Adrenal gland (tissue), 12 donors: ENCODE data around the gene CYP4V2. TPM values are rescaled to one million over a fixed set of nuclear protein-coding genes. Genes with fewer than 3 reads are reported as not detected.

ENCODE experiments used
- DNase-seq, 7 donors: peaks; one replicate each; pipeline ENCODE4 v3.0.0-alpha.2; 2019 to 2020
- H3K27ac ChIP-seq, 5 donors: fragments of 200-600 bp; sonication (generic) in 4 of 5; 1 replicate in 3 of 5; 2 replicates in 2 of 5; pipeline versions ENCODE4 v1.5.1 to v1.8.0; 2016 to 2020; ENCODE audit warnings: mild to moderate bottlenecking in 1 of 5
- H3K27me3 ChIP-seq: fragments of 200-600 bp; 2 replicates; pipeline ENCODE4 v1.8.0; 2021
- H3K36me3 ChIP-seq, 2 donors: fragments of 200-600 bp; replicated peaks in 1 of 2; 1 replicate in 1 of 2; 2 replicates in 1 of 2; pipeline versions ENCODE4 v1.5.1 to v1.8.0; 2018 to 2022
- H3K4me1 ChIP-seq, 2 donors: fragments of 200-600 bp; replicated peaks in 1 of 2; 1 replicate in 1 of 2; 2 replicates in 1 of 2; pipeline versions ENCODE4 v1.5.1 to v1.8.0; 2018 to 2021
- H3K4me3 ChIP-seq, 4 donors: fragments of 200-600 bp; sonication (generic) in 3 of 4; one replicate each; pipeline ENCODE4 v1.5.1; 2016 to 2018
- H3K9me3 ChIP-seq, 3 donors: fragments of 200-600 bp; sonication (generic) in 1 of 3; replicated peaks in 1 of 3; 1 replicate in 2 of 3; 2 replicates in 1 of 3; pipeline versions ENCODE4 v1.5.1 to v1.8.0; 2016 to 2021
- CTCF ChIP-seq, 6 experiments: fragments of 450-650 bp in 4 of 6; fragments of 200-600 bp in 2 of 6; sonication (generic) in 1 of 6; IDR thresholded peaks; 1 replicate in 5 of 6; 2 replicates in 1 of 6; pipeline versions ENCODE4 v1.5.1 to v1.8.0; 2016 to 2021; ENCODE audit warnings: antibody characterized with exemption in 6 of 6, mild to moderate bottlenecking in 2 of 6, moderate library complexity in 1 of 6
- POLR2A ChIP-seq, 2 donors: fragments of 450-650 bp; IDR thresholded peaks; one replicate each; pipeline ENCODE4 v1.6.1; 2017; ENCODE audit warnings: antibody characterized with exemption in 2 of 2, mild to moderate bottlenecking in 2 of 2, moderate library complexity in 1 of 2
- WGBS, 4 donors: extraction: QIAGEN DNeasy Blood & Tissue Kit in 2 of 4; methylation state at CpG; one replicate each; pipeline versions ENCODE4 v1.1.5 to v1.1.7; 2013 to 2017; 5-methylcytosine and 5-hydroxymethylcytosine counted together
- intact Hi-C, 2 donors: fragments of 100-400 bp; cut with DNase I; formaldehyde crosslinking; loops; one replicate each; pipeline versions ENCODE4 v1.14.1 to v1.15.0; 2022 to 2023
- polyA plus RNA-seq, 3 donors: library from polyadenylated mRNA; stranded (reverse); fragments of 200-250 nt in 2 of 3; fragments of 350-450 nt in 1 of 3; fragmentation: Illumina TruSeq in 1 of 3; extraction: RNeasy Lipid Tissue Mini Kit (QIAGEN cat#74804) in 1 of 3; gene quantifications; one replicate each; pipeline ENCODE4 v1.2.3, GENCODE V29; 2013 to 2014
- total RNA-seq, 9 donors: library from RNA; depleted of rRNA in 4 of 9; stranded (reverse); fragments of >200 nt in 4 of 9; fragments of 120-200 nt in 1 of 9; fragmentation: NEBNext Ultra II Directional in 1 of 9; extraction: Animal tissue kit (Norgen Biotek cat#: 25700) in 1 of 9; gene quantifications; one replicate each; pipeline versions ENCODE4 v1.1.0 to v1.2.4, GENCODE V29; 2013 to 2023
- donor health status: healthy with polysubstance abuse.
- donor health status: Bipolar disorder and iron deficiency.
- donor health status: DM: yes; HTN: yes; CAD: no.
- donor health status: DM: no; HTN: no; CAD: no.
- donor health status: DM: no; HTN: no; CAD: no.
- donor health status: DM: yes; HTN: yes; CAD: no.

Gene CYP4V2
- total and polyA plus RNA-seq, 12 donors: 11.5 to 106 (median 61.0) TPM

GRCh38 chr4:186161138-186161537 is 30.2 kb upstream of the CYP4V2 start:
- H3K9me3 ChIP-seq: no peaks in the 10 kb centered on the region
- TF ChIP-seq CTCF (IDR thresholded peaks at IDR 0.05): no peak
- TF ChIP-seq POLR2A (IDR thresholded peaks at IDR 0.05): no peak
- no peaks in the 10 kb centered on the region for H3K27me3 ChIP-seq
- H3K4me1 ChIP-seq: no peaks in the 10 kb centered on the region
- H3K27ac ChIP-seq: no peak overlapping the region
- intact Hi-C loops: no loop called here
- no peaks in the 10 kb centered on the region for H3K36me3 ChIP-seq
- H3K4me3 ChIP-seq: no peak overlapping the region
- DNase-seq: no peak
- WGBS, 4 donors: 74 to 89% (median 82%) methylated on average over 6 of the region's 6 CpGs

- Histone ChIP-seq H3K27ac (no peak overlapping the region), H3K36me3 (no peaks in the 10 kb centered on the region), H3K27me3 (no peaks in the 10 kb centered on the region), H3K9me3 (no peaks in the 10 kb centered on the region), H3K4me1 (no peaks in the 10 kb centered on the region), H3K4me3 (no peak overlapping the region)
- DNase-seq: no peak
- 90 to 94% (median 93%) methylated on average over 15 of the region's 15 CpGs for WGBS, 4 donors
- TF ChIP-seq POLR2A (IDR thresholded peaks at IDR 0.05): no peak
- TF ChIP-seq CTCF (IDR thresholded peaks at IDR 0.05): no peak
- intact Hi-C loops: no loop called here
Observed at GRCh38 chr4:186166852-186167512, 24.4 kb upstream of the CYP4V2 start.

GRCh38 chr4:186167605-186168004 is 23.8 kb upstream of the CYP4V2 start:
- H3K9me3 ChIP-seq: no peaks in the 10 kb centered on the region
- H3K27ac ChIP-seq: no peak overlapping the region
- H3K4me1 ChIP-seq: no peaks in the 10 kb centered on the region
- intact Hi-C loops: no loop called here
- TF ChIP-seq CTCF (IDR thresholded peaks at IDR 0.05) (no peak), POLR2A (IDR thresholded peaks at IDR 0.05) (no peak)
- 72 to 88% (median 84%) methylated on average over 5 of the region's 5 CpGs for WGBS, 4 donors
- DNase-seq: no peak
- no peaks in the 10 kb centered on the region for H3K27me3 ChIP-seq
- no peaks in the 10 kb centered on the region for H3K36me3 ChIP-seq
- H3K4me3 ChIP-seq: no peak overlapping the region

- no peaks in the 10 kb centered on the region for H3K36me3 ChIP-seq
- TF ChIP-seq CTCF (IDR thresholded peaks at IDR 0.05) (no peak), POLR2A (IDR thresholded peaks at IDR 0.05) (no peak)
Observed at GRCh38 chr4:186168750-186169149, 22.6 kb upstream of the CYP4V2 start.

More at GRCh38 chr4:186168750-186169149, 22.6 kb upstream of the CYP4V2 start:
- 86 to 94% (median 91%) methylated on average over 9 of the region's 9 CpGs for WGBS, 4 donors
- DNase-seq: no peak
- Histone ChIP-seq H3K27ac (no peak overlapping the region), H3K9me3 (no peaks in the 10 kb centered on the region), H3K4me1 (no peaks in the 10 kb centered on the region), H3K4me3 (no peak overlapping the region), H3K27me3 (no peaks in the 10 kb centered on the region)
- intact Hi-C loops: no loop called here
